ENCODE data around the gene KCNAB1.

KCNAB1 gene

DNA sequence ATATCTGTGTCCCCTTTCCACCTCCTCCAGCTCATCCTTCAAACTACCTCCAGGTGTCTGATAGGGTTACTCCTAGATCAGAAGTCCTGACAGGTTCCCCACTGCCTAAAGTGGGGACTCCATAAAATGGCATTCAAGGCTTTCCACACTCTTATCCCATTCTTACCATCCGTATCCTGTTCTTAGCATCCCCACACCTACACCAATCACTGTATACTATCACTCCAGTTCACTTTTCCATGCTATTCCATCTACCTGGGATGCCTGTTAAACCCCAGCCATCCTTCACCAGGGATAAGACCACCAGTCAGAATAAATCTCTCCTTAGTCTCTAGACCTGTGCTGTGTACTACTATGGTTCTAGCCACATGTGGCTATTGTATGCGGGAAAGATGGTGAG, 415.4 kb downstream of the KCNAB1 start:
- no peak for TF ChIP-seq SIN3A (IDR thresholded peaks at IDR 0.05; ENCODE audit: borderline replicate concordance, insufficient read depth, low read length)

DNA sequence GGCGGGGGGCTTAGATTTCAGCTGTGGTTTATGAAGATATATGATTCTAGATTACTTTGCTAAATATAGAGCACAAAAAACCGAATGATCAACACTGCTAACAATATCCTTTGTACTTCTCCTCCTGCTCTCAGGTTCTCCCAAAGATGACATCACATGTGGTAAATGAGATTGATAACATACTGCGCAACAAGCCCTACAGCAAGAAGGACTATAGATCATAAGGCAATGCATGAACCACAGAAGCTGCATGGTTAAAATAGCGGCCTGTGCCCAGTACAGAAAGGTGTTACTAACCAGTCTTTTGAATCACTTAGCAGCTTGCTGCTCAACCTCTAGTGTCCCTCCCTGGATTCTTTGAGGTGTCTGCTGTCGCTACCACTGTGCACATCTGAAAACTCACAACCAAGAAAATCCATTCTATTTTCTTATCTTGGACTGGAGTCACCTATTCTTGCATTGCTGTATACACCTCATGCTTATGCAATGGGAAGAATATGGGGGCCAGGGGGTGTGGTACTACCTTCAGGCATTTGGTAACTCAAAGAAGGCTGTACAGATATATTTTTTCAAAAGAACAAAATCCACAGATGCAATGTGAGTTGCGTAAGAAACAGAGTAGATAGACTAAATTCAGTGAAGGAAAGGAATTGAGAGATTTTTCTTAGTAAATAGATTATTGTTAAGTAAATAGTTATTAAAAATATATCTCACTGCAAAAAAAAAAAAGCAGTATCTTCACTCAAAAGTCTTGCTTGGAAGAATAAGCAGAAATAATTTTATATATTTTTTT, 416.3 kb downstream of the KCNAB1 start:
- TF ChIP-seq SIN3A (IDR thresholded peaks at IDR 0.05; ENCODE audit: borderline replicate concordance, insufficient read depth, low read length), result no peak
- TF ChIP-seq, protein P1, sequence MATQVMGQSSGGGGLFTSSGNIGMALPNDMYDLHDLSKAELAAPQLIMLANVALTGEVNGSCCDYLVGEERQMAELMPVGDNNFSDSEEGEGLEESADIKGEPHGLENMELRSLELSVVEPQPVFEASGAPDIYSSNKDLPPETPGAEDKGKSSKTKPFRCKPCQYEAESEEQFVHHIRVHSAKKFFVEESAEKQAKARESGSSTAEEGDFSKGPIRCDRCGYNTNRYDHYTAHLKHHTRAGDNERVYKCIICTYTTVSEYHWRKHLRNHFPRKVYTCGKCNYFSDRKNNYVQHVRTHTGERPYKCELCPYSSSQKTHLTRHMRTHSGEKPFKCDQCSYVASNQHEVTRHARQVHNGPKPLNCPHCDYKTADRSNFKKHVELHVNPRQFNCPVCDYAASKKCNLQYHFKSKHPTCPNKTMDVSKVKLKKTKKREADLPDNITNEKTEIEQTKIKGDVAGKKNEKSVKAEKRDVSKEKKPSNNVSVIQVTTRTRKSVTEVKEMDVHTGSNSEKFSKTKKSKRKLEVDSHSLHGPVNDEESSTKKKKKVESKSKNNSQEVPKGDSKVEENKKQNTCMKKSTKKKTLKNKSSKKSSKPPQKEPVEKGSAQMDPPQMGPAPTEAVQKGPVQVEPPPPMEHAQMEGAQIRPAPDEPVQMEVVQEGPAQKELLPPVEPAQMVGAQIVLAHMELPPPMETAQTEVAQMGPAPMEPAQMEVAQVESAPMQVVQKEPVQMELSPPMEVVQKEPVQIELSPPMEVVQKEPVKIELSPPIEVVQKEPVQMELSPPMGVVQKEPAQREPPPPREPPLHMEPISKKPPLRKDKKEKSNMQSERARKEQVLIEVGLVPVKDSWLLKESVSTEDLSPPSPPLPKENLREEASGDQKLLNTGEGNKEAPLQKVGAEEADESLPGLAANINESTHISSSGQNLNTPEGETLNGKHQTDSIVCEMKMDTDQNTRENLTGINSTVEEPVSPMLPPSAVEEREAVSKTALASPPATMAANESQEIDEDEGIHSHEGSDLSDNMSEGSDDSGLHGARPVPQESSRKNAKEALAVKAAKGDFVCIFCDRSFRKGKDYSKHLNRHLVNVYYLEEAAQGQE (IDR thresholded peaks at IDR 0.05; ENCODE audit: insufficient read depth in 1 of 2, low read depth in 2 of 2, low read length in 2 of 2), result no peak
- no peak for TF ChIP-seq FOXP2 (optimal IDR thresholded peaks at IDR 0.05; ENCODE audit: borderline replicate concordance, extremely low read depth, extremely low read length, insufficient read depth)
- TF ChIP-seq POLR2AphosphoS5 (IDR thresholded peaks at IDR 0.05; ENCODE audit: low read depth, low read length), result no peak
- TF ChIP-seq TAF1 (IDR thresholded peaks at IDR 0.05; ENCODE audit: borderline replicate concordance, insufficient read depth, low read length), result no peak

DNA sequence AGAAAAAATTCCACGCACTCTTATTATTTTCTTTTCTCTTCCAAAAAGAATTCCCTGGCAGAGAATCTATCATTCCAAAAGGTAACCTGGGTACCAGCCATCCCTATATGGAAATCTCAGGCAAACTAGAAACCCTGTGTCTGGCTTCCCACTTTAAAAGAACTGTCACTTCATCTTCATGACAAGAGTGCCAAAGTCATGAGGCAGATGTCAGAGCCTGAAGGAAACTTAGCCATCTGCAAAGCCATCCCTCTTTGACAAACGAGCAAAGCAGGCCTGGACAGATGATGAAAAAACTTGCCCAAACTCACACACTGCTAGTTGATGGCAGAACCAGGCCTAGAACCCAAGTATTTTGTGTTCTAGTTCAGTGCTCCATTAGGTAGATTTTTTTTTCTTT, 418.7 kb downstream of the KCNAB1 start:
- TF ChIP-seq FOXP2 (optimal IDR thresholded peaks at IDR 0.05; ENCODE audit: borderline replicate concordance, extremely low read depth, extremely low read length, insufficient read depth), result no peak
- TF ChIP-seq SIN3A (IDR thresholded peaks at IDR 0.05; ENCODE audit: borderline replicate concordance, insufficient read depth, low read length), result no peak
- TF ChIP-seq, protein P1 (IDR thresholded peaks at IDR 0.05; ENCODE audit: insufficient read depth in 1 of 2, low read depth in 2 of 2, low read length in 2 of 2), result no peak
- TF ChIP-seq TAF1 (IDR thresholded peaks at IDR 0.05; ENCODE audit: borderline replicate concordance, insufficient read depth, low read length), result no peak
- no peak for TF ChIP-seq POLR2AphosphoS5 (IDR thresholded peaks at IDR 0.05; ENCODE audit: low read depth, low read length)

DNA sequence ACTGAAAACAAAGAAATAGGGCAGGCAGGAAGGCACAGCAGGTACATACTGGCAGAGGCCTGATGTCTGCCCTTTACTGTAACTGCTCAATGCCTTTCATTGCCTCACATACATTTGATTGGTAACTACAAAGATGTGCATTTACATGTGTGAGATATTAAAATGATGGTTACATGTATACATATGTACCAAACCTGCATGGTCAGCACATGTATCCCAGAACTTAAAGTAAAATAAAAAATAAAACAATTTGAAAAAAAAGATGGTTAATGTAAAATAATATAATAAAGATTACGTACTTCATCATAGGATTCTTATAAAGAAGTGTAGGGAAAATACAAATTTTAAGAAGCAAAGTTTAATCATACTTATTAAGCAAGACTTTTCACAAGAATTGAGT, 419.4 kb downstream of the KCNAB1 start:
- TF ChIP-seq, protein P1 (IDR thresholded peaks at IDR 0.05; ENCODE audit: insufficient read depth in 1 of 2, low read depth in 2 of 2, low read length in 2 of 2), result no peak
- TF ChIP-seq POLR2AphosphoS5 (IDR thresholded peaks at IDR 0.05; ENCODE audit: low read depth, low read length) (no peak), SIN3A (IDR thresholded peaks at IDR 0.05; ENCODE audit: borderline replicate concordance, insufficient read depth, low read length) (no peak), FOXP2 (optimal IDR thresholded peaks at IDR 0.05; ENCODE audit: borderline replicate concordance, extremely low read depth, extremely low read length, insufficient read depth) (no peak), TAF1 (IDR thresholded peaks at IDR 0.05; ENCODE audit: borderline replicate concordance, insufficient read depth, low read length) (no peak)

DNA sequence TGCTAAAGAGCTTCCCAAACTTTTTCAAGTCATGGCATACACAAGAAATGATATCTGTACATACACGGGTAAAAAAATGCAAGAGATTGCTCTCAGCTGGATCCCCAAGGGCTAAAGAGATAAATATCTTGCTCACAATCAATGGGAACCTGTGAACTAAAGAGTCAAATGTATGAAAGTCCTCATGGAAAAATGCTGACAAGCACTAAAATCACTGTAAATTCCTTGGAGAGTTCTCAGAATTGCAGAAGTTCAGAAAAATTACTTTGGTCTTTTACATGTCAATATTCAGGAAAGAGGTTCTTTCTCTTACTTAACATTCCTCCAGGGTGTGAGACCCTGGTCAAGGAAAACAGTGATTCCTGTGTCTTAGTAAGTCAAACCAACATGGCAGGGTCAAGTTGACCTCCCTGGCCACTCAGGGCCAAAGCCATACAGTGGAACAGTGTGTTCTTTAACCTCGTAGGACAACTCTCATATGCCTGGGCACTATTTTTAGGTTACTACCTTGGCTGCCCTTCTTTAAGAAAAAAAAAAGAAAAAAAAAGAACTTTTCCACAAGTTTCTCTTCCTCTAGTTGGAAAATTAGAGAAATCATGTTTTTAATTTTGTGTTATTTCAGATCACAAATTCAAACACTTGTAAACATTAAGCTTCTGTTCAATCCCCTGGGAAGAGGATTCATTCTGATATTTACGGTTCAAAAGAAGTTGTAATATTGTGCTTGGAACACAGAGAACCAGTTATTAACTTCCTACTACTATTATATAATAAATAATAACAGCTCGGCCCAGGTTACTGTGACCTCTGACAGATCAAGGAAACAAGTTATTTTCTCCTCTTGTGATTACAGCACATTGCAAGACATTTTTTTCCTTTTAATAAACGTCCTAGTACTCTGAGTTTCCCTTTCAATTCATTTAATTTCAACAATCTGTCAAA, 422.0 kb downstream of the KCNAB1 start:
- TF ChIP-seq SIN3A (IDR thresholded peaks at IDR 0.05; ENCODE audit: borderline replicate concordance, insufficient read depth, low read length) (no peak), TAF1 (IDR thresholded peaks at IDR 0.05; ENCODE audit: borderline replicate concordance, insufficient read depth, low read length) (no peak), FOXP2 (optimal IDR thresholded peaks at IDR 0.05; ENCODE audit: borderline replicate concordance, extremely low read depth, extremely low read length, insufficient read depth) (no peak), POLR2AphosphoS5 (IDR thresholded peaks at IDR 0.05; ENCODE audit: low read depth, low read length) (no peak)
- TF ChIP-seq, protein P1 (IDR thresholded peaks at IDR 0.05; ENCODE audit: insufficient read depth in 1 of 2, low read depth in 2 of 2, low read length in 2 of 2), result no peak

Data from PFSK-1 (cell line).